HEK293 (cell line): ENCODE results near the gene GALNT13.

ENCODE experiments used
- CTCF ChIA-PET: fragments of 350-600 bp; formaldehyde crosslinking; extraction: SDS; loops from one replicate; lab custom pipeline; 2021; ENCODE audit warnings: antibody characterized with exemption; lab: Yijun Ruan, JAX
- POLR2A ChIA-PET: fragments of 300-600 bp; formaldehyde crosslinking; extraction: SDS; loops from one replicate; lab custom pipeline; 2020; ENCODE audit warnings: antibody characterized with exemption, inconsistent platforms; lab: Yijun Ruan, JAX
- H3K27ac ChIP-seq: fragments of 200-500 bp; sonication (Bioruptor generic); 2 replicates; pipeline ENCODE4 v1.5.1; 2014; ENCODE audit warnings: low read depth, low read length, control low read depth, inconsistent platforms; ENCODE audit errors: extremely low read depth
- H3K36me3 ChIP-seq, 2 experiments: fragments of 200-500 bp in 1 of 2; sonication (Bioruptor generic) in 1 of 2; 1 replicate in 1 of 2; 2 replicates in 1 of 2; pipeline ENCODE4 v1.5.1; 2014 to 2017; ENCODE audit warnings: inconsistent platforms in 2 of 2, low read length in 2 of 2; ENCODE audit not compliant: control insufficient read depth in 2 of 2, insufficient read depth in 1 of 2
- H3K4me1 ChIP-seq: fragments of 200-500 bp; sonication (Bioruptor generic); 2 replicates; pipeline ENCODE4 v1.5.1; 2014; ENCODE audit warnings: mild to moderate bottlenecking, low read length, inconsistent platforms; ENCODE audit not compliant: control insufficient read depth, insufficient read depth
- H3K4me3 ChIP-seq: 2 replicates; pipeline ENCODE4 v1.5.1; 2011; ENCODE audit warnings: low read depth, mild to moderate bottlenecking, control low read depth, low read length, moderate library complexity
- H3K9me3 ChIP-seq: fragments of 200-500 bp; sonication (Bioruptor generic); 2 replicates; pipeline ENCODE4 v1.5.1; 2014; ENCODE audit warnings: low read depth, low read length, inconsistent platforms; ENCODE audit not compliant: control insufficient read depth, insufficient read depth
- GLIS1 ChIP-seq: fragments of 450-650 bp; formaldehyde crosslinking; IDR thresholded peaks from 2 replicates; pipeline ENCODE4 v1.5.1; 2016; ENCODE audit warnings: missing biosample characterization, missing genetic modification characterization
- HOXA7 ChIP-seq: sonication (generic); formaldehyde crosslinking; IDR thresholded peaks from 2 replicates; pipeline ENCODE4 v1.8.1; 2022; ENCODE audit warnings: missing genetic modification reagents, borderline replicate concordance
- HOXC10 ChIP-seq: sonication (generic); formaldehyde crosslinking; IDR thresholded peaks from 2 replicates; pipeline ENCODE4 v1.8.1; 2023; ENCODE audit warnings: mild to moderate bottlenecking, missing genetic modification reagents
- KLF16 ChIP-seq: fragments of 450-650 bp; formaldehyde crosslinking; IDR thresholded peaks from 2 replicates; pipeline ENCODE4 v1.5.1; 2017; ENCODE audit warnings: missing biosample characterization, missing genetic modification characterization
- KLF7 ChIP-seq: fragments of 450-650 bp; formaldehyde crosslinking; IDR thresholded peaks from 2 replicates; pipeline ENCODE4 v1.5.1; 2016; ENCODE audit warnings: missing biosample characterization, missing genetic modification characterization, borderline replicate concordance
- YY1 ChIP-seq: fragments of 450-650 bp; formaldehyde crosslinking; IDR thresholded peaks from 2 replicates; pipeline ENCODE4 v1.5.1; 2018; ENCODE audit warnings: missing biosample characterization, missing genetic modification characterization
- ZEB2 ChIP-seq: fragments of 450-650 bp; formaldehyde crosslinking; IDR thresholded peaks from 2 replicates; pipeline ENCODE4 v1.5.1; 2016; ENCODE audit warnings: missing biosample characterization, missing genetic modification characterization
- ZFP69B ChIP-seq: fragments of 450-650 bp; formaldehyde crosslinking; IDR thresholded peaks from 2 replicates; pipeline ENCODE4 v1.5.1; 2016; ENCODE audit warnings: missing biosample characterization, missing genetic modification characterization
- ZNF133 ChIP-seq: fragments of 450-650 bp; formaldehyde crosslinking; IDR thresholded peaks from 2 replicates; pipeline ENCODE4 v1.5.1; 2016; ENCODE audit warnings: missing biosample characterization, missing genetic modification characterization
- ZNF16 ChIP-seq: fragments of 450-650 bp; formaldehyde crosslinking; IDR thresholded peaks from 2 replicates; pipeline ENCODE4 v1.5.1; 2016; ENCODE audit warnings: low read depth, missing biosample characterization, missing genetic modification characterization
- ZNF2 ChIP-seq: fragments of 450-650 bp; formaldehyde crosslinking; IDR thresholded peaks from 2 replicates; pipeline ENCODE4 v1.5.1; 2016; ENCODE audit warnings: missing biosample characterization, missing genetic modification characterization
- ZNF211 ChIP-seq: fragments of 450-650 bp; formaldehyde crosslinking; IDR thresholded peaks from 2 replicates; pipeline ENCODE4 v1.5.1; 2016; ENCODE audit warnings: low read depth, missing biosample characterization, missing genetic modification characterization
- ZNF394 ChIP-seq: fragments of 450-650 bp; formaldehyde crosslinking; IDR thresholded peaks from 2 replicates; pipeline ENCODE4 v1.5.1; 2016; ENCODE audit warnings: missing biosample characterization, missing genetic modification characterization, mild to moderate bottlenecking, moderate library complexity, borderline replicate concordance
- ZNF521 ChIP-seq: fragments of 450-650 bp; formaldehyde crosslinking; IDR thresholded peaks from 2 replicates; pipeline ENCODE4 v1.5.1; 2017; ENCODE audit warnings: missing biosample characterization, mild to moderate bottlenecking, missing genetic modification characterization
- ZNF530 ChIP-seq: fragments of 450-650 bp; formaldehyde crosslinking; IDR thresholded peaks from 2 replicates; pipeline ENCODE4 v1.5.1; 2016; ENCODE audit warnings: low read depth, missing biosample characterization, missing genetic modification characterization
- ZNF544 ChIP-seq: fragments of 450-650 bp; formaldehyde crosslinking; IDR thresholded peaks from 2 replicates; pipeline ENCODE4 v1.5.0; 2017; ENCODE audit warnings: missing biosample characterization, missing genetic modification characterization
- ZNF791 ChIP-seq: fragments of 450-650 bp; formaldehyde crosslinking; IDR thresholded peaks from 2 replicates; pipeline ENCODE4 v1.5.1; 2016; ENCODE audit warnings: missing biosample characterization, missing genetic modification characterization
- ZSCAN23 ChIP-seq: fragments of 450-650 bp; formaldehyde crosslinking; IDR thresholded peaks from 2 replicates; pipeline ENCODE4 v1.5.1; 2016; ENCODE audit warnings: missing biosample characterization, missing genetic modification characterization
- TF ChIP-seq, protein P1 (sequence below): fragments of 450-650 bp; formaldehyde crosslinking; IDR thresholded peaks from 2 replicates; pipeline ENCODE4 v1.5.1; 2017; ENCODE audit warnings: missing biosample characterization, mild to moderate bottlenecking, missing genetic modification characterization, moderate library complexity
- TF ChIP-seq, protein P2 (sequence below): fragments of 450-650 bp; formaldehyde crosslinking; optimal IDR thresholded peaks from 2 replicates; pipeline ENCODE3; 2016; ENCODE audit warnings: missing biosample characterization, mild to moderate bottlenecking, missing genetic modification characterization
- TF ChIP-seq, protein P3 (sequence below): fragments of 450-650 bp; formaldehyde crosslinking; conservative IDR thresholded peaks from 2 replicates; pipeline ENCODE4 v1.5.1; 2016; ENCODE audit warnings: low read depth, missing biosample characterization, missing genetic modification characterization
- TF ChIP-seq, protein P4 (sequence below): fragments of 450-650 bp; formaldehyde crosslinking; IDR thresholded peaks from 2 replicates; pipeline ENCODE4 v1.5.1; 2016; ENCODE audit warnings: missing biosample characterization, missing genetic modification characterization, borderline replicate concordance
- TF ChIP-seq, protein P5 (sequence below): fragments of 450-650 bp; formaldehyde crosslinking; IDR thresholded peaks from 2 replicates; pipeline ENCODE4 v1.5.1; 2016; ENCODE audit warnings: missing biosample characterization, missing genetic modification characterization
- TF ChIP-seq, protein P6 (sequence below): fragments of 450-650 bp; formaldehyde crosslinking; IDR thresholded peaks from 2 replicates; pipeline ENCODE4 v1.5.1; 2017; ENCODE audit warnings: missing biosample characterization, missing genetic modification characterization

The GALNT13 gene

DNA sequence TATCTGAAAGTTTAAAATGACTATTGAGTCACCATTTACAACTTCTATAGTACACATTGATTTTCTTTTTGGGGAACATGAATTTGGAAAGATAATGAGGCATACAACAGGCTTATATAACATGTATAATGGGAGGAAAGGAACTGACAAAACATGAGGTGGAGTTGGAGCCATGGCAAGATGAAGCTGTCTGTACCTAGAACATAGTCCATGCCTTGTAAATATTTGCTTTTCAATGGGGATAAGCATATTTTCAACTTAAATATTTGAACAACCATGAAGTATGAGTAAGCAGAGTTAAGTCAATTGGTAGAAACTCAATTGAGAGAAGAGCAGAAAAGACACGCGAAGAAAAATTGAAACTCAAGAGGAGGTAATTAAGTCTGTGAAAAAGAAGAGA is 37.1 kb upstream of the GALNT13 start:
- no peak overlapping the region for H3K27ac ChIP-seq

DNA sequence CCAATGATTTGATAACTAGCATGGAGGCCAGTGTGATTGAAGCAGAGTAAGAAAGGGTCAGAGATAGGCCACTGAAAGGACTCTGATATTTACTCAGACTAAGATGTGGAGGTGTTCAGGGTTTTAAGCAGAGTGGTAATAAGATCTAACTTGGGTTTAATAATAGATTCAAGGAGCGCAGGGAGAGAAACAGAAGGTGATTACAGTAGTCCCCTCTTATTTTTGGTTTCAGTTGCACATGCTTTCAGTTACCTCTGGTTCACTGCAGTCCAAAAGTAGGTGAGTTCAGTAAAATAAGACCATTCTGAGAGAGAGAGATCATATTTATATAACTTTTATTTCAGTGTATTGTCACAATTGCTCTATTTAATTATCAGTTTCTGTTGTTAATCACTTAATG is 13.5 kb upstream of the GALNT13 start:
- H3K9me3 ChIP-seq = no peaks in the 10 kb centered on the region
- no peak overlapping the region for H3K4me3 ChIP-seq
- CTCF ChIA-PET = no interaction called here
- H3K36me3 ChIP-seq = no peaks in the 10 kb centered on the region
- H3K27ac ChIP-seq = no peak overlapping the region
- POLR2A ChIA-PET = no interaction called here
- no peaks in the 10 kb centered on the region for H3K4me1 ChIP-seq
- no peak for TF ChIP-seq KLF16
- no peak for TF ChIP-seq HOXA7
- TF ChIP-seq KLF7 (tag by site-specific recombination) = no peak
- no peak for TF ChIP-seq ZNF394 (tag by site-specific recombination)
- no peak for TF ChIP-seq ZNF2
- TF ChIP-seq, protein P1, sequence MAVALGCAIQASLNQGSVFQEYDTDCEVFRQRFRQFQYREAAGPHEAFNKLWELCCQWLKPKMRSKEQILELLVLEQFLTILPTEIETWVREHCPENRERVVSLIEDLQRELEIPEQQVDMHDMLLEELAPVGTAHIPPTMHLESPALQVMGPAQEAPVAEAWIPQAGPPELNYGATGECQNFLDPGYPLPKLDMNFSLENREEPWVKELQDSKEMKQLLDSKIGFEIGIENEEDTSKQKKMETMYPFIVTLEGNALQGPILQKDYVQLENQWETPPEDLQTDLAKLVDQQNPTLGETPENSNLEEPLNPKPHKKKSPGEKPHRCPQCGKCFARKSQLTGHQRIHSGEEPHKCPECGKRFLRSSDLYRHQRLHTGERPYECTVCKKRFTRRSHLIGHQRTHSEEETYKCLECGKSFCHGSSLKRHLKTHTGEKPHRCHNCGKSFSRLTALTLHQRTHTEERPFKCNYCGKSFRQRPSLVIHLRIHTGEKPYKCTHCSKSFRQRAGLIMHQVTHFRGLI (tag by site-specific recombination) = no peak
- TF ChIP-seq, protein P2, sequence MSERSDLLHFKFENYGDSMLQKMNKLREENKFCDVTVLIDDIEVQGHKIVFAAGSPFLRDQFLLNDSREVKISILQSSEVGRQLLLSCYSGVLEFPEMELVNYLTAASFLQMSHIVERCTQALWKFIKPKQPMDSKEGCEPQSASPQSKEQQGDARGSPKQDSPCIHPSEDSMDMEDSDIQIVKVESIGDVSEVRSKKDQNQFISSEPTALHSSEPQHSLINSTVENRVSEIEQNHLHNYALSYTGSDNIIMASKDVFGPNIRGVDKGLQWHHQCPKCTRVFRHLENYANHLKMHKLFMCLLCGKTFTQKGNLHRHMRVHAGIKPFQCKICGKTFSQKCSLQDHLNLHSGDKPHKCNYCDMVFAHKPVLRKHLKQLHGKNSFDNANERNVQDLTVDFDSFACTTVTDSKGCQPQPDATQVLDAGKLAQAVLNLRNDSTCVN (tag by site-specific recombination) = no peak
- no peak for TF ChIP-seq GLIS1 (tag by site-specific recombination)
- TF ChIP-seq ZNF530 (tag by site-specific recombination) = no peak
- TF ChIP-seq, protein P3, sequence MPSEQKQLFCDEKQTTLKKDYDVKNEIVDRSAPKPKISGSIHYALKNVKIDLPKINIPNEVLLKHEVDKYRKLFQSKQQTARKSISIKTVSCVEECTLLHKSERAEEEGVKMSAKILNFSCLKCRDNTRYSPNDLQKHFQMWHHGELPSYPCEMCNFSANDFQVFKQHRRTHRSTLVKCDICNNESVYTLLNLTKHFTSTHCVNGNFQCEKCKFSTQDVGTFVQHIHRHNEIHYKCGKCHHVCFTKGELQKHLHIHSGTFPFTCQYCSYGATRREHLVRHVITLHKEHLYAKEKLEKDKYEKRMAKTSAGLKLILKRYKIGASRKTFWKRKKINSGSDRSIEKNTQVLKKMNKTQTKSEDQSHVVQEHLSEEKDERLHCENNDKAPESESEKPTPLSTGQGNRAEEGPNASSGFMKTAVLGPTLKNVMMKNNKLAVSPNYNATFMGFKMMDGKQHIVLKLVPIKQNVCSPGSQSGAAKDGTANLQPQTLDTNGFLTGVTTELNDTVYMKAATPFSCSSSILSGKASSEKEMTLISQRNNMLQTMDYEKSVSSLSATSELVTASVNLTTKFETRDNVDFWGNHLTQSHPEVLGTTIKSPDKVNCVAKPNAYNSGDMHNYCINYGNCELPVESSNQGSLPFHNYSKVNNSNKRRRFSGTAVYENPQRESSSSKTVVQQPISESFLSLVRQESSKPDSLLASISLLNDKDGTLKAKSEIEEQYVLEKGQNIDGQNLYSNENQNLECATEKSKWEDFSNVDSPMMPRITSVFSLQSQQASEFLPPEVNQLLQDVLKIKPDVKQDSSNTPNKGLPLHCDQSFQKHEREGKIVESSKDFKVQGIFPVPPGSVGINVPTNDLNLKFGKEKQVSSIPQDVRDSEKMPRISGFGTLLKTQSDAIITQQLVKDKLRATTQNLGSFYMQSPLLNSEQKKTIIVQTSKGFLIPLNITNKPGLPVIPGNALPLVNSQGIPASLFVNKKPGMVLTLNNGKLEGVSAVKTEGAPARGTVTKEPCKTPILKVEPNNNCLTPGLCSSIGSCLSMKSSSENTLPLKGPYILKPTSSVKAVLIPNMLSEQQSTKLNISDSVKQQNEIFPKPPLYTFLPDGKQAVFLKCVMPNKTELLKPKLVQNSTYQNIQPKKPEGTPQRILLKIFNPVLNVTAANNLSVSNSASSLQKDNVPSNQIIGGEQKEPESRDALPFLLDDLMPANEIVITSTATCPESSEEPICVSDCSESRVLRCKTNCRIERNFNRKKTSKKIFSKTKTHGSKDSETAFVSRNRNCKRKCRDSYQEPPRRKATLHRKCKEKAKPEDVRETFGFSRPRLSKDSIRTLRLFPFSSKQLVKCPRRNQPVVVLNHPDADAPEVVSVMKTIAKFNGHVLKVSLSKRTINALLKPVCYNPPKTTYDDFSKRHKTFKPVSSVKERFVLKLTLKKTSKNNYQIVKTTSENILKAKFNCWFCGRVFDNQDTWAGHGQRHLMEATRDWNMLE (tag by site-specific recombination) = no peak
- TF ChIP-seq ZSCAN23 = no peak
- no peak for TF ChIP-seq ZNF16 (tag by site-specific recombination)

More for the DNA sequence above, 37.1 kb upstream of the GALNT13 start:
- no peaks in the 10 kb centered on the region for H3K9me3 ChIP-seq
- H3K4me3 ChIP-seq = no peak overlapping the region
- ChIA-PET CTCF (no interaction called here), POLR2A (no interaction called here)
- no peaks in the 10 kb centered on the region for H3K36me3 ChIP-seq
- TF ChIP-seq KLF16 (no peak), ZNF544 (tag by site-specific recombination) (no peak), HOXC10 (CRISPR knock-in tag) (no peak), YY1 (tag by site-specific recombination) (no peak), ZNF530 (tag by site-specific recombination) (no peak), ZNF521 (tag by site-specific recombination) (no peak), ZEB2 (tag by site-specific recombination) (no peak), ZNF791 (tag by site-specific recombination) (no peak), ZNF133 (tag by site-specific recombination) (no peak), ZFP69B (no peak), ZNF211 (tag by site-specific recombination) (no peak)
- TF ChIP-seq, protein P2 (tag by site-specific recombination) = no peak
- TF ChIP-seq, protein P4, sequence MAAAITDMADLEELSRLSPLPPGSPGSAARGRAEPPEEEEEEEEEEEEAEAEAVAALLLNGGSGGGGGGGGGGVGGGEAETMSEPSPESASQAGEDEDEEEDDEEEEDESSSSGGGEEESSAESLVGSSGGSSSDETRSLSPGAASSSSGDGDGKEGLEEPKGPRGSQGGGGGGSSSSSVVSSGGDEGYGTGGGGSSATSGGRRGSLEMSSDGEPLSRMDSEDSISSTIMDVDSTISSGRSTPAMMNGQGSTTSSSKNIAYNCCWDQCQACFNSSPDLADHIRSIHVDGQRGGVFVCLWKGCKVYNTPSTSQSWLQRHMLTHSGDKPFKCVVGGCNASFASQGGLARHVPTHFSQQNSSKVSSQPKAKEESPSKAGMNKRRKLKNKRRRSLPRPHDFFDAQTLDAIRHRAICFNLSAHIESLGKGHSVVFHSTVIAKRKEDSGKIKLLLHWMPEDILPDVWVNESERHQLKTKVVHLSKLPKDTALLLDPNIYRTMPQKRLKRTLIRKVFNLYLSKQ (tag by site-specific recombination) = no peak
- TF ChIP-seq, protein P5, sequence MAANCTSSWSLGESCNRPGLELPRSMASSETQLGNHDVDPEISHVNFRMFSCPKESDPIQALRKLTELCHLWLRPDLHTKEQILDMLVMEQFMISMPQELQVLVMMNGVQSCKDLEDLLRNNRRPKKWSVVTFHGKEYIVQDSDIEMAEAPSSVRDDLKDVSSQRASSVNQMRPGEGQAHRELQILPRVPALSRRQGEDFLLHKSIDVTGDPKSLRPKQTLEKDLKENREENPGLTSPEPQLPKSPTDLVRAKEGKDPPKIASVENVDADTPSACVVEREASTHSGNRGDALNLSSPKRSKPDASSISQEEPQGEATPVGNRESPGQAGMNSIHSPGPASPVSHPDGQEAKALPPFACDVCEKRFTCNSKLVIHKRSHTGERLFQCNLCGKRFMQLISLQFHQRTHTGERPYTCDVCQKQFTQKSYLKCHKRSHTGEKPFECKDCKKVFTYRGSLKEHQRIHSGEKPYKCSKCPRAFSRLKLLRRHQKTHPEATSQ (tag by site-specific recombination) = no peak
- TF ChIP-seq, protein P6, sequence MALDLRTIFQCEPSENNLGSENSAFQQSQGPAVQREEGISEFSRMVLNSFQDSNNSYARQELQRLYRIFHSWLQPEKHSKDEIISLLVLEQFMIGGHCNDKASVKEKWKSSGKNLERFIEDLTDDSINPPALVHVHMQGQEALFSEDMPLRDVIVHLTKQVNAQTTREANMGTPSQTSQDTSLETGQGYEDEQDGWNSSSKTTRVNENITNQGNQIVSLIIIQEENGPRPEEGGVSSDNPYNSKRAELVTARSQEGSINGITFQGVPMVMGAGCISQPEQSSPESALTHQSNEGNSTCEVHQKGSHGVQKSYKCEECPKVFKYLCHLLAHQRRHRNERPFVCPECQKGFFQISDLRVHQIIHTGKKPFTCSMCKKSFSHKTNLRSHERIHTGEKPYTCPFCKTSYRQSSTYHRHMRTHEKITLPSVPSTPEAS (tag by site-specific recombination) = no peak
- TF ChIP-seq, all 188 proteins: peak for 0
- no peaks in the 10 kb centered on the region for H3K4me1 ChIP-seq
